HEK293 (cell line): ENCODE data around the gene DPP6.

Source experiments
- CTCF ChIA-PET: fragments of 350-600 bp; formaldehyde crosslinking; extraction: SDS; loops from one replicate; lab custom pipeline; 2021; ENCODE audit warnings: antibody characterized with exemption; lab: Yijun Ruan, JAX
- POLR2A ChIA-PET: fragments of 300-600 bp; formaldehyde crosslinking; extraction: SDS; loops from one replicate; lab custom pipeline; 2020; ENCODE audit warnings: antibody characterized with exemption, inconsistent platforms; lab: Yijun Ruan, JAX
- H3K27ac ChIP-seq: fragments of 200-500 bp; sonication (Bioruptor generic); 2 replicates; pipeline ENCODE4 v1.5.1; 2014; ENCODE audit warnings: low read depth, low read length, control low read depth, inconsistent platforms; ENCODE audit errors: extremely low read depth
- H3K36me3 ChIP-seq, 2 experiments: fragments of 200-500 bp in 1 of 2; sonication (Bioruptor generic) in 1 of 2; 1 replicate in 1 of 2; 2 replicates in 1 of 2; pipeline ENCODE4 v1.5.1; 2014 to 2017; ENCODE audit warnings: inconsistent platforms in 2 of 2, low read length in 2 of 2; ENCODE audit not compliant: control insufficient read depth in 2 of 2, insufficient read depth in 1 of 2
- H3K4me1 ChIP-seq: fragments of 200-500 bp; sonication (Bioruptor generic); 2 replicates; pipeline ENCODE4 v1.5.1; 2014; ENCODE audit warnings: mild to moderate bottlenecking, low read length, inconsistent platforms; ENCODE audit not compliant: control insufficient read depth, insufficient read depth
- H3K4me3 ChIP-seq: 2 replicates; pipeline ENCODE4 v1.5.1; 2011; ENCODE audit warnings: low read depth, mild to moderate bottlenecking, control low read depth, low read length, moderate library complexity
- H3K9me3 ChIP-seq: fragments of 200-500 bp; sonication (Bioruptor generic); 2 replicates; pipeline ENCODE4 v1.5.1; 2014; ENCODE audit warnings: low read depth, low read length, inconsistent platforms; ENCODE audit not compliant: control insufficient read depth, insufficient read depth
- GLI2 ChIP-seq: fragments of 450-650 bp; formaldehyde crosslinking; IDR thresholded peaks from 2 replicates; pipeline ENCODE4; 2017; ENCODE audit warnings: missing biosample characterization, missing genetic modification characterization, low read depth, borderline replicate concordance
- MEIS1 ChIP-seq: sonication (generic); formaldehyde crosslinking; IDR thresholded peaks from 2 replicates; pipeline ENCODE4 v1.8.1; 2022; ENCODE audit warnings: missing genetic modification reagents, mild to moderate bottlenecking, borderline replicate concordance
- SCRT1 ChIP-seq: fragments of 450-650 bp; formaldehyde crosslinking; IDR thresholded peaks from 2 replicates; pipeline ENCODE4 v1.5.1; 2016; ENCODE audit warnings: missing biosample characterization, missing genetic modification characterization, borderline replicate concordance
- SP3 ChIP-seq: fragments of 450-650 bp; formaldehyde crosslinking; IDR thresholded peaks from 2 replicates; pipeline ENCODE4 v1.5.1; 2016; ENCODE audit warnings: missing biosample characterization, missing genetic modification characterization
- SP7 ChIP-seq: fragments of 450-650 bp; formaldehyde crosslinking; IDR thresholded peaks from 2 replicates; pipeline ENCODE4 v1.5.1; 2016; ENCODE audit warnings: missing biosample characterization, missing genetic modification characterization
- TCF7L2 ChIP-seq: IDR thresholded peaks from 2 replicates; pipeline ENCODE4 v1.6.1; 2011; ENCODE audit warnings: low read depth, mild to moderate bottlenecking, inconsistent platforms, low read length, moderate library complexity, borderline replicate concordance
- WT1 ChIP-seq: fragments of 450-650 bp; formaldehyde crosslinking; IDR thresholded peaks from 2 replicates; pipeline ENCODE4 v1.5.1; 2016; ENCODE audit warnings: missing biosample characterization, missing genetic modification characterization
- ZNF10 ChIP-seq: fragments of 450-650 bp; formaldehyde crosslinking; IDR thresholded peaks from 2 replicates; pipeline ENCODE4 v1.5.1; 2017; ENCODE audit warnings: missing biosample characterization, missing genetic modification characterization
- ZNF16 ChIP-seq: fragments of 450-650 bp; formaldehyde crosslinking; IDR thresholded peaks from 2 replicates; pipeline ENCODE4 v1.5.1; 2016; ENCODE audit warnings: low read depth, missing biosample characterization, missing genetic modification characterization
- ZNF600 ChIP-seq: fragments of 450-650 bp; formaldehyde crosslinking; IDR thresholded peaks from 2 replicates; pipeline ENCODE4 v1.5.1; 2016; ENCODE audit warnings: missing biosample characterization, missing genetic modification characterization
- TF ChIP-seq, protein P1 (sequence below): fragments of 450-650 bp; formaldehyde crosslinking; IDR thresholded peaks from 2 replicates; pipeline ENCODE4 v1.5.1; 2016; ENCODE audit warnings: missing biosample characterization, missing genetic modification characterization, borderline replicate concordance
- TF ChIP-seq, protein P2 (sequence below): fragments of 450-650 bp; formaldehyde crosslinking; IDR thresholded peaks from 2 replicates; pipeline ENCODE4 v1.5.1; 2016; ENCODE audit warnings: missing biosample characterization, missing genetic modification characterization, borderline replicate concordance
- TF ChIP-seq, protein P3 (sequence below): fragments of 450-650 bp; formaldehyde crosslinking; IDR thresholded peaks from 2 replicates; pipeline ENCODE4 v1.5.1; 2016; ENCODE audit warnings: missing biosample characterization, missing genetic modification characterization
- TF ChIP-seq, protein P4 (sequence below): fragments of 450-650 bp; IDR thresholded peaks from 2 replicates; pipeline ENCODE4 v1.5.1; 2018; ENCODE audit warnings: missing biosample characterization, mild to moderate bottlenecking, missing genetic modification characterization
- TF ChIP-seq, protein P5 (sequence below): fragments of 450-650 bp; formaldehyde crosslinking; IDR thresholded peaks from 2 replicates; pipeline ENCODE4 v1.5.1; 2016; ENCODE audit warnings: missing biosample characterization, missing genetic modification characterization
- TF ChIP-seq, protein P6 (sequence below): fragments of 450-650 bp; formaldehyde crosslinking; IDR thresholded peaks from 2 replicates; pipeline ENCODE4 v1.5.1; 2016; ENCODE audit warnings: missing biosample characterization, missing genetic modification characterization

Gene DPP6

DNA sequence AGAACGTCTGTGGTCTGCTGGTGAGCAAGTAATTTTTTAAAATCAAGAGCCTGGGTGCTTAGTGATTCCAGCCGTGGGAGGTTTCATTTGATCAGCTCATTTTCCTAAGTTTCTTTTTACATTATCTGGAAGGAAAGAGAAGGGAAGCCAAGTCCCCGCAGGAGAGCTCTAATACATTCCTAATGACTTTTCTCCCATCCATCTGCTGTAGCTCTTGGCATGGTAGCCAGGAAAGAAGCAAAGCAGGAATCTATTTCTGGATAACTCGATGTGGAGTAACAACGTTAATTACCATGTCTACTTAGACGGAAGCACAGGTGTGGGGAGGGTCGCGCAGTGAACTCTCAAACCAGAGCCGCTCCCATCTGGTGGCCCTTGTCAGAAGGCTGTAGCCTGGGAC, 828.8 kb downstream of the DPP6 start (continued):
- TF ChIP-seq, protein P1, sequence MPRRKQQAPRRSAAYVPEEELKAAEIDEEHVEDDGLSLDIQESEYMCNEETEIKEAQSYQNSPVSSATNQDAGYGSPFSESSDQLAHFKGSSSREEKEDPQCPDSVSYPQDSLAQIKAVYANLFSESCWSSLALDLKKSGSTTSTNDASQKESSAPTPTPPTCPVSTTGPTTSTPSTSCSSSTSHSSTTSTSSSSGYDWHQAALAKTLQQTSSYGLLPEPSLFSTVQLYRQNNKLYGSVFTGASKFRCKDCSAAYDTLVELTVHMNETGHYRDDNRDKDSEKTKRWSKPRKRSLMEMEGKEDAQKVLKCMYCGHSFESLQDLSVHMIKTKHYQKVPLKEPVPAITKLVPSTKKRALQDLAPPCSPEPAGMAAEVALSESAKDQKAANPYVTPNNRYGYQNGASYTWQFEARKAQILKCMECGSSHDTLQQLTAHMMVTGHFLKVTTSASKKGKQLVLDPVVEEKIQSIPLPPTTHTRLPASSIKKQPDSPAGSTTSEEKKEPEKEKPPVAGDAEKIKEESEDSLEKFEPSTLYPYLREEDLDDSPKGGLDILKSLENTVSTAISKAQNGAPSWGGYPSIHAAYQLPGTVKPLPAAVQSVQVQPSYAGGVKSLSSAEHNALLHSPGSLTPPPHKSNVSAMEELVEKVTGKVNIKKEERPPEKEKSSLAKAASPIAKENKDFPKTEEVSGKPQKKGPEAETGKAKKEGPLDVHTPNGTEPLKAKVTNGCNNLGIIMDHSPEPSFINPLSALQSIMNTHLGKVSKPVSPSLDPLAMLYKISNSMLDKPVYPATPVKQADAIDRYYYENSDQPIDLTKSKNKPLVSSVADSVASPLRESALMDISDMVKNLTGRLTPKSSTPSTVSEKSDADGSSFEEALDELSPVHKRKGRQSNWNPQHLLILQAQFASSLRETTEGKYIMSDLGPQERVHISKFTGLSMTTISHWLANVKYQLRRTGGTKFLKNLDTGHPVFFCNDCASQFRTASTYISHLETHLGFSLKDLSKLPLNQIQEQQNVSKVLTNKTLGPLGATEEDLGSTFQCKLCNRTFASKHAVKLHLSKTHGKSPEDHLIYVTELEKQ (tag by site-specific recombination) = no peak
- TF ChIP-seq, protein P2, sequence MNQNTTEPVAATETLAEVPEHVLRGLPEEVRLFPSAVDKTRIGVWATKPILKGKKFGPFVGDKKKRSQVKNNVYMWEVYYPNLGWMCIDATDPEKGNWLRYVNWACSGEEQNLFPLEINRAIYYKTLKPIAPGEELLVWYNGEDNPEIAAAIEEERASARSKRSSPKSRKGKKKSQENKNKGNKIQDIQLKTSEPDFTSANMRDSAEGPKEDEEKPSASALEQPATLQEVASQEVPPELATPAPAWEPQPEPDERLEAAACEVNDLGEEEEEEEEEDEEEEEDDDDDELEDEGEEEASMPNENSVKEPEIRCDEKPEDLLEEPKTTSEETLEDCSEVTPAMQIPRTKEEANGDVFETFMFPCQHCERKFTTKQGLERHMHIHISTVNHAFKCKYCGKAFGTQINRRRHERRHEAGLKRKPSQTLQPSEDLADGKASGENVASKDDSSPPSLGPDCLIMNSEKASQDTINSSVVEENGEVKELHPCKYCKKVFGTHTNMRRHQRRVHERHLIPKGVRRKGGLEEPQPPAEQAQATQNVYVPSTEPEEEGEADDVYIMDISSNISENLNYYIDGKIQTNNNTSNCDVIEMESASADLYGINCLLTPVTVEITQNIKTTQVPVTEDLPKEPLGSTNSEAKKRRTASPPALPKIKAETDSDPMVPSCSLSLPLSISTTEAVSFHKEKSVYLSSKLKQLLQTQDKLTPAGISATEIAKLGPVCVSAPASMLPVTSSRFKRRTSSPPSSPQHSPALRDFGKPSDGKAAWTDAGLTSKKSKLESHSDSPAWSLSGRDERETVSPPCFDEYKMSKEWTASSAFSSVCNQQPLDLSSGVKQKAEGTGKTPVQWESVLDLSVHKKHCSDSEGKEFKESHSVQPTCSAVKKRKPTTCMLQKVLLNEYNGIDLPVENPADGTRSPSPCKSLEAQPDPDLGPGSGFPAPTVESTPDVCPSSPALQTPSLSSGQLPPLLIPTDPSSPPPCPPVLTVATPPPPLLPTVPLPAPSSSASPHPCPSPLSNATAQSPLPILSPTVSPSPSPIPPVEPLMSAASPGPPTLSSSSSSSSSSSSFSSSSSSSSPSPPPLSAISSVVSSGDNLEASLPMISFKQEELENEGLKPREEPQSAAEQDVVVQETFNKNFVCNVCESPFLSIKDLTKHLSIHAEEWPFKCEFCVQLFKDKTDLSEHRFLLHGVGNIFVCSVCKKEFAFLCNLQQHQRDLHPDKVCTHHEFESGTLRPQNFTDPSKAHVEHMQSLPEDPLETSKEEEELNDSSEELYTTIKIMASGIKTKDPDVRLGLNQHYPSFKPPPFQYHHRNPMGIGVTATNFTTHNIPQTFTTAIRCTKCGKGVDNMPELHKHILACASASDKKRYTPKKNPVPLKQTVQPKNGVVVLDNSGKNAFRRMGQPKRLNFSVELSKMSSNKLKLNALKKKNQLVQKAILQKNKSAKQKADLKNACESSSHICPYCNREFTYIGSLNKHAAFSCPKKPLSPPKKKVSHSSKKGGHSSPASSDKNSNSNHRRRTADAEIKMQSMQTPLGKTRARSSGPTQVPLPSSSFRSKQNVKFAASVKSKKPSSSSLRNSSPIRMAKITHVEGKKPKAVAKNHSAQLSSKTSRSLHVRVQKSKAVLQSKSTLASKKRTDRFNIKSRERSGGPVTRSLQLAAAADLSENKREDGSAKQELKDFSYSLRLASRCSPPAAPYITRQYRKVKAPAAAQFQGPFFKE = no peak
- TF ChIP-seq ZNF600 = no peak
- no peak for TF ChIP-seq WT1 (tag by site-specific recombination)
- TF ChIP-seq SP7 (tag by site-specific recombination) = no peak

DNA sequence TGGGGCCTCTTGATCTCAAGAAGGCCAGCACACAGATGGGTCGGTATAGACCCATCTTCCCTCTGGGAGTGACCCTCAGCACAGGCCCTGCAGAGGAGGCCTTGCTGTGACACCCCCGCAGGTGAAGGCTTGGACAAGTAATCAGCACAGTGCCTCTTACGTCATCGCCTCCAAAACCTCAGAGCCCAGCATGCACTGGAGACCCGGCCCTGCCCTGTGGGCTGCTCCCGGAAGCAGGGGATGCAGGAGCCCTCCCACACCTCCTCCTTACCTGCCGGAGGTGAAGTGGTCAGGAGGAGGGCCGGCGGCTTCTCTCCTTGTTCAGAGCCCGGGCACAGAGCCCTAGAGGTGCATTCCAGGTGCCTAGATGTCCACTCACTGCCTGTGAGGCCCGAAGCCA, 829.3 kb downstream of the DPP6 start:
- Histone ChIP-seq H3K4me3 (no peak overlapping the region), H3K4me1 (no peaks in the 10 kb centered on the region), H3K27ac (no peak overlapping the region), H3K36me3 (no peaks in the 10 kb centered on the region), H3K9me3 (no peaks in the 10 kb centered on the region)
- ChIA-PET CTCF (no interaction called here), POLR2A (no interaction called here)
- TF ChIP-seq MEIS1 (CRISPR knock-in tag) (no peak), GLI2 (tag by site-specific recombination) (no peak), SP3 (tag by site-specific recombination) (no peak), TCF7L2 (no peak), ZNF16 (tag by site-specific recombination) (no peak), SCRT1 (tag by site-specific recombination) (no peak), ZNF10 (tag by site-specific recombination) (no peak)
- TF ChIP-seq, protein P3, sequence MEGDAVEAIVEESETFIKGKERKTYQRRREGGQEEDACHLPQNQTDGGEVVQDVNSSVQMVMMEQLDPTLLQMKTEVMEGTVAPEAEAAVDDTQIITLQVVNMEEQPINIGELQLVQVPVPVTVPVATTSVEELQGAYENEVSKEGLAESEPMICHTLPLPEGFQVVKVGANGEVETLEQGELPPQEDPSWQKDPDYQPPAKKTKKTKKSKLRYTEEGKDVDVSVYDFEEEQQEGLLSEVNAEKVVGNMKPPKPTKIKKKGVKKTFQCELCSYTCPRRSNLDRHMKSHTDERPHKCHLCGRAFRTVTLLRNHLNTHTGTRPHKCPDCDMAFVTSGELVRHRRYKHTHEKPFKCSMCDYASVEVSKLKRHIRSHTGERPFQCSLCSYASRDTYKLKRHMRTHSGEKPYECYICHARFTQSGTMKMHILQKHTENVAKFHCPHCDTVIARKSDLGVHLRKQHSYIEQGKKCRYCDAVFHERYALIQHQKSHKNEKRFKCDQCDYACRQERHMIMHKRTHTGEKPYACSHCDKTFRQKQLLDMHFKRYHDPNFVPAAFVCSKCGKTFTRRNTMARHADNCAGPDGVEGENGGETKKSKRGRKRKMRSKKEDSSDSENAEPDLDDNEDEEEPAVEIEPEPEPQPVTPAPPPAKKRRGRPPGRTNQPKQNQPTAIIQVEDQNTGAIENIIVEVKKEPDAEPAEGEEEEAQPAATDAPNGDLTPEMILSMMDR (tag by site-specific recombination) = no peak
- TF ChIP-seq, protein P4, sequence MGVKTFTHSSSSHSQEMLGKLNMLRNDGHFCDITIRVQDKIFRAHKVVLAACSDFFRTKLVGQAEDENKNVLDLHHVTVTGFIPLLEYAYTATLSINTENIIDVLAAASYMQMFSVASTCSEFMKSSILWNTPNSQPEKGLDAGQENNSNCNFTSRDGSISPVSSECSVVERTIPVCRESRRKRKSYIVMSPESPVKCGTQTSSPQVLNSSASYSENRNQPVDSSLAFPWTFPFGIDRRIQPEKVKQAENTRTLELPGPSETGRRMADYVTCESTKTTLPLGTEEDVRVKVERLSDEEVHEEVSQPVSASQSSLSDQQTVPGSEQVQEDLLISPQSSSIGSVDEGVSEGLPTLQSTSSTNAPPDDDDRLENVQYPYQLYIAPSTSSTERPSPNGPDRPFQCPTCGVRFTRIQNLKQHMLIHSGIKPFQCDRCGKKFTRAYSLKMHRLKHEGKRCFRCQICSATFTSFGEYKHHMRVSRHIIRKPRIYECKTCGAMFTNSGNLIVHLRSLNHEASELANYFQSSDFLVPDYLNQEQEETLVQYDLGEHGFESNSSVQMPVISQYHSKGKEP = no peak
- TF ChIP-seq, protein P5, sequence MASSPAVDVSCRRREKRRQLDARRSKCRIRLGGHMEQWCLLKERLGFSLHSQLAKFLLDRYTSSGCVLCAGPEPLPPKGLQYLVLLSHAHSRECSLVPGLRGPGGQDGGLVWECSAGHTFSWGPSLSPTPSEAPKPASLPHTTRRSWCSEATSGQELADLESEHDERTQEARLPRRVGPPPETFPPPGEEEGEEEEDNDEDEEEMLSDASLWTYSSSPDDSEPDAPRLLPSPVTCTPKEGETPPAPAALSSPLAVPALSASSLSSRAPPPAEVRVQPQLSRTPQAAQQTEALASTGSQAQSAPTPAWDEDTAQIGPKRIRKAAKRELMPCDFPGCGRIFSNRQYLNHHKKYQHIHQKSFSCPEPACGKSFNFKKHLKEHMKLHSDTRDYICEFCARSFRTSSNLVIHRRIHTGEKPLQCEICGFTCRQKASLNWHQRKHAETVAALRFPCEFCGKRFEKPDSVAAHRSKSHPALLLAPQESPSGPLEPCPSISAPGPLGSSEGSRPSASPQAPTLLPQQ (tag by site-specific recombination) = no peak
- TF ChIP-seq, protein P6, sequence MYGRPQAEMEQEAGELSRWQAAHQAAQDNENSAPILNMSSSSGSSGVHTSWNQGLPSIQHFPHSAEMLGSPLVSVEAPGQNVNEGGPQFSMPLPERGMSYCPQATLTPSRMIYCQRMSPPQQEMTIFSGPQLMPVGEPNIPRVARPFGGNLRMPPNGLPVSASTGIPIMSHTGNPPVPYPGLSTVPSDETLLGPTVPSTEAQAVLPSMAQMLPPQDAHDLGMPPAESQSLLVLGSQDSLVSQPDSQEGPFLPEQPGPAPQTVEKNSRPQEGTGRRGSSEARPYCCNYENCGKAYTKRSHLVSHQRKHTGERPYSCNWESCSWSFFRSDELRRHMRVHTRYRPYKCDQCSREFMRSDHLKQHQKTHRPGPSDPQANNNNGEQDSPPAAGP (tag by site-specific recombination) = no peak
